ENCODE measurements around the gene DENND2D.

The DENND2D gene

GRCh38 chr1:111232134-111232533 is 31.7 kb upstream of the DENND2D start:
- H3K27me3 ChIP-seq (ENCODE audit: insufficient read depth, low read length), result no peaks in the 10 kb centered on the region
- H3K4me3 ChIP-seq (ENCODE audit: low read length), result no peak overlapping the region
- no peaks in the 10 kb centered on the region for H3K4me1 ChIP-seq (ENCODE audit: insufficient read depth, low read length)
- H3K27ac ChIP-seq (ENCODE audit: low read length), result no peak overlapping the region
- H3K9ac ChIP-seq (ENCODE audit: low read depth, low read length), result no peak overlapping the region
- no peaks in the 10 kb centered on the region for H3K9me3 ChIP-seq (ENCODE audit: insufficient read depth, low read depth, low read length)
- no peaks in the 10 kb centered on the region for H3K36me3 ChIP-seq (ENCODE audit: insufficient read depth, low read depth, low read length)

- no peaks in the 10 kb centered on the region for H3K27me3 ChIP-seq (ENCODE audit: insufficient read depth, low read length)
- H3K9me3 ChIP-seq (ENCODE audit: insufficient read depth, low read depth, low read length), result no peaks in the 10 kb centered on the region
- H3K4me1 ChIP-seq (ENCODE audit: insufficient read depth, low read length), result peaks cover 7% of the 10 kb centered on the region; the same call in 1 of the 2 replicates
- H3K27ac ChIP-seq (ENCODE audit: low read length), result no peak overlapping the region
- no peaks in the 10 kb centered on the region for H3K36me3 ChIP-seq (ENCODE audit: insufficient read depth, low read depth, low read length)
- no peak overlapping the region for H3K9ac ChIP-seq (ENCODE audit: low read depth, low read length)
- H3K4me3 ChIP-seq (ENCODE audit: low read length), result no peak overlapping the region
Measured at GRCh38 chr1:111228748-111229126, 28.3 kb upstream of the DENND2D start.

- H3K36me3 ChIP-seq (ENCODE audit: insufficient read depth, low read depth, low read length), result no peaks in the 10 kb centered on the region
- no peak overlapping the region for H3K4me3 ChIP-seq (ENCODE audit: low read length)
- no peak overlapping the region for H3K27ac ChIP-seq (ENCODE audit: low read length)
- H3K9me3 ChIP-seq (ENCODE audit: insufficient read depth, low read depth, low read length), result no peaks in the 10 kb centered on the region
- H3K27me3 ChIP-seq (ENCODE audit: insufficient read depth, low read length), result no peaks in the 10 kb centered on the region
- H3K9ac ChIP-seq (ENCODE audit: low read depth, low read length), result no peak overlapping the region
- H3K4me1 ChIP-seq (ENCODE audit: insufficient read depth, low read length), result peaks cover 7% of the 10 kb centered on the region; the same call in 1 of the 2 replicates
Measured at GRCh38 chr1:111227851-111228747, 27.7 kb upstream of the DENND2D start.

- H3K27ac ChIP-seq (ENCODE audit: low read length), result no peak within 1 kb of the TSS
- no peaks in the 10 kb centered on the region for H3K27me3 ChIP-seq (ENCODE audit: insufficient read depth, low read length)
- peaks cover 7% of the 10 kb centered on the region; the same call in 1 of the 2 replicates for H3K4me1 ChIP-seq (ENCODE audit: insufficient read depth, low read length)
- no peak within 1 kb of the TSS for H3K4me3 ChIP-seq (ENCODE audit: low read length)
- H3K9ac ChIP-seq (ENCODE audit: low read depth, low read length), result no peak within 1 kb of the TSS
- H3K36me3 ChIP-seq (ENCODE audit: insufficient read depth, low read depth, low read length), result no peaks in the 10 kb centered on the region
- no peaks in the 10 kb centered on the region for H3K9me3 ChIP-seq (ENCODE audit: insufficient read depth, low read depth, low read length)
Measured at GRCh38 chr1:111227434-111227833, 27.0 kb upstream of the DENND2D start, which contains the start of gene CHI3L2. Gene CHI3L2, plus strand, starts transcription at chr1:111227713. Its CDS starts 17 bp downstream, at chr1:111227730.

- Histone ChIP-seq H3K4me3 (ENCODE audit: low read length) (no peak overlapping the region), H3K9ac (ENCODE audit: low read depth, low read length) (no peak overlapping the region), H3K9me3 (ENCODE audit: insufficient read depth, low read depth, low read length) (no peaks in the 10 kb centered on the region), H3K4me1 (ENCODE audit: insufficient read depth, low read length) (peaks cover 7% of the 10 kb centered on the region; the same call in 1 of the 2 replicates), H3K27ac (ENCODE audit: low read length) (no peak overlapping the region), H3K36me3 (ENCODE audit: insufficient read depth, low read depth, low read length) (no peaks in the 10 kb centered on the region), H3K27me3 (ENCODE audit: insufficient read depth, low read length) (no peaks in the 10 kb centered on the region)
Measured at GRCh38 chr1:111225717-111226400, 25.4 kb upstream of the DENND2D start.

GRCh38 chr1:111225091-111225490 is 24.6 kb upstream of the DENND2D start:
- Histone ChIP-seq H3K4me3 (ENCODE audit: low read length) (no peak overlapping the region), H3K36me3 (ENCODE audit: insufficient read depth, low read depth, low read length) (no peaks in the 10 kb centered on the region), H3K9me3 (ENCODE audit: insufficient read depth, low read depth, low read length) (no peaks in the 10 kb centered on the region), H3K27me3 (ENCODE audit: insufficient read depth, low read length) (no peaks in the 10 kb centered on the region), H3K9ac (ENCODE audit: low read depth, low read length) (no peak overlapping the region), H3K4me1 (ENCODE audit: insufficient read depth, low read length) (peaks cover 7% of the 10 kb centered on the region; the same call in 1 of the 2 replicates), H3K27ac (ENCODE audit: low read length) (no peak overlapping the region)

- H3K4me3 ChIP-seq (ENCODE audit: low read length), result no peak overlapping the region
Measured at GRCh38 chr1:111223126-111223685, 22.8 kb upstream of the DENND2D start.

GRCh38 chr1:111222308-111223125 is 22.1 kb upstream of the DENND2D start:
- Histone ChIP-seq H3K27me3 (ENCODE audit: insufficient read depth, low read length) (no peaks in the 10 kb centered on the region), H3K4me3 (ENCODE audit: low read length) (no peak overlapping the region), H3K4me1 (ENCODE audit: insufficient read depth, low read length) (peaks cover 18% of the 10 kb centered on the region; the same call in 1 of the 2 replicates), H3K9ac (ENCODE audit: low read depth, low read length) (no peak overlapping the region), H3K36me3 (ENCODE audit: insufficient read depth, low read depth, low read length) (no peaks in the 10 kb centered on the region), H3K9me3 (ENCODE audit: insufficient read depth, low read depth, low read length) (no peaks in the 10 kb centered on the region), H3K27ac (ENCODE audit: low read length) (no peak overlapping the region)

More at GRCh38 chr1:111223126-111223685, 22.8 kb upstream of the DENND2D start:
- Histone ChIP-seq H3K36me3 (ENCODE audit: insufficient read depth, low read depth, low read length) (no peaks in the 10 kb centered on the region), H3K9me3 (ENCODE audit: insufficient read depth, low read depth, low read length) (no peaks in the 10 kb centered on the region), H3K27me3 (ENCODE audit: insufficient read depth, low read length) (no peaks in the 10 kb centered on the region), H3K9ac (ENCODE audit: low read depth, low read length) (no peak overlapping the region), H3K4me1 (ENCODE audit: insufficient read depth, low read length) (peaks cover 14% of the 10 kb centered on the region; the same call in 1 of the 2 replicates), H3K27ac (ENCODE audit: low read length) (no peak overlapping the region)

- Histone ChIP-seq H3K4me3 (ENCODE audit: low read length) (no peak overlapping the region), H3K9me3 (ENCODE audit: insufficient read depth, low read depth, low read length) (no peaks in the 10 kb centered on the region), H3K27ac (ENCODE audit: low read length) (no peak overlapping the region), H3K4me1 (ENCODE audit: insufficient read depth, low read length) (peaks cover 18% of the 10 kb centered on the region; the same call in 1 of the 2 replicates), H3K9ac (ENCODE audit: low read depth, low read length) (no peak overlapping the region), H3K27me3 (ENCODE audit: insufficient read depth, low read length) (no peaks in the 10 kb centered on the region), H3K36me3 (ENCODE audit: insufficient read depth, low read depth, low read length) (no peaks in the 10 kb centered on the region)
Measured at GRCh38 chr1:111221633-111222291, 21.3 kb upstream of the DENND2D start.

- no peaks in the 10 kb centered on the region for H3K9me3 ChIP-seq (ENCODE audit: insufficient read depth, low read depth, low read length)
- H3K36me3 ChIP-seq (ENCODE audit: insufficient read depth, low read depth, low read length), result no peaks in the 10 kb centered on the region
- H3K9ac ChIP-seq (ENCODE audit: low read depth, low read length), result no peak overlapping the region
- peaks cover 18% of the 10 kb centered on the region; the same call in 1 of the 2 replicates for H3K4me1 ChIP-seq (ENCODE audit: insufficient read depth, low read length)
- H3K27me3 ChIP-seq (ENCODE audit: insufficient read depth, low read length), result no peaks in the 10 kb centered on the region
- no peak overlapping the region for H3K4me3 ChIP-seq (ENCODE audit: low read length)
- no peak overlapping the region for H3K27ac ChIP-seq (ENCODE audit: low read length)
Measured at GRCh38 chr1:111221276-111221632, 20.8 kb upstream of the DENND2D start.

All from iPS-20b (cell line).